GM18868 (cell line): ENCODE data around the gene CRISP1.
"Not testable (repeated sequence)": the region's sequence is repeated elsewhere in the genome, so short reads cannot be mapped to it uniquely, and the experiment has no call there.

Source experiments
- ATAC-seq: cut with Tn5 transposase; IDR thresholded peaks from one replicate; pipeline ENCODE4 v1.9.1; 2021; ENCODE audit warnings: mild to moderate bottlenecking, moderate library complexity; ENCODE audit not compliant: unreplicated experiment

Gene CRISP1

DNA sequence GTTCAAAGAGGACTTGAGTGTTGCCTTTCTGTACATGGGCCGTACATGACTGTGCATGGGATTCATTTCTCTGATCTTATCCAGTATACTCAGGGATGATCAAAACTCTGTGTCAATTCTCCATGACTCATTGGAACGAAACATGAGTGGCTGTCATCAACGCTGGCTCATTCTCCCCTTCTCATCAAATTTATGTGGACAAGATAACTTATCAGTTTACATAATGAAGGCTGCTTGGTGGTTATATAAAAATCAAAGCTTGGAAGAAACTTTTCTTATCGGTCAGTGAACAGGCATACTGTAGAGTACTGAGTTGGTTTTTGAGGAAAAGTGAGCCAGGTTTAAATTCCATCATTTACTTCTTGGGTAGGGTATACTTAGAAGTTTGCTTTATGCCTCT is 24.9 kb downstream of the CRISP1 start:
- no peak for ATAC-seq

DNA sequence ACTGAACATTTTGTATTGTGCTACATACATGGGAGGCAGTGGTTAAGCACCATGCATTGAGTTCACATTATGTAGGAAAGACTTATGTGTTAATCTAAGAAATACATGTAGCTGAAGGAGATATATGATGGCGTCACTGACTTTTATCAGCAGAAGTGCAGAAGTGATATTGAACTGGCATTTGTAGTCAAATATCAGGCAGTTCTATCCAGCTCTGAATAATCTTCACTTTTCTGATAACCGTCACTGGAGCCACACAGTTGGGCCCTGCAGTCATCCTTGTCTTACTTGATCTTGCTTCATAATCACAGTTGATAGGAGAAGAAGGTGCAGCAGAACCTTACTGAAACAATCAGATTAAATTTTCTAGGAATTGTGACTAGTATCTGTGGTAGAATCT is 26.4 kb downstream of the CRISP1 start:
- no peak for ATAC-seq

DNA sequence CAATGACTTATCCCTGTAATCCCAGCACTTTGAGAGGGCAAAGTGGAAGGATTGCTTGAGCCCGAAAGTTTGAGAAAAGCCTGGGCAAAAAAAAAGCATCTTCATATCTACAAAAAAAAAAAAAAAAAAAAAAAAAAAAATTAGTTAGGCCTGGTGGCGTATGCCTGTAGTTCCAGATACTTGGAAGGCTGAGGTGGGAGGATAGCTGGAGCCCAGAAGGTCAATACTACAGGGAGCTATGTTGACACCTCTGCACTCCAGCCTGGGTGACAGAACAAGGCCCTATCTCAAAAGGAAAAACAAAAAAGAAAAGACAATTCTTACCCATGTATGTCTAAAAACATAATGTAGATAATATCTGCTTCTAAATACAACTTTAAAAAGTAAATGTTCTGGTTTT is 27.2 kb downstream of the CRISP1 start:
- ATAC-seq: no peak

DNA sequence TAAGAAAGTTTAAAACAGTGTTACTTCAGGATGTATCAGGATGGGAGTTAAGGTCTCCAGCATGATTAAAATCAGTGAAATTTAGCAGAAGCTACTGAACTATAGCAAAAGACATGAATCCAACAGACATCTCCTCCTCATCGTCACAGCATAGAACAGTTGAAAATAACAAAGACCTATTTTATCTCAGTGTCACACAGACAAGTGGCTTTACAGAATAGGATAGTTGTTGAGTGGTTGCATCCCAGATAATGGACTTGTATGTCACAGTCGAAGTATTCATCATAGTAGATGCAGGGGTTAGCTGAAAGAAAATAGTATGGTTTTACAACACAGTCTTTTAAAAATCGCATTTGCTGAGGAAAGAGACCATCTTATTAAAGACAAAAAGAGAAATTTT is 31.2 kb downstream of the CRISP1 start:
- no peak for ATAC-seq

DNA sequence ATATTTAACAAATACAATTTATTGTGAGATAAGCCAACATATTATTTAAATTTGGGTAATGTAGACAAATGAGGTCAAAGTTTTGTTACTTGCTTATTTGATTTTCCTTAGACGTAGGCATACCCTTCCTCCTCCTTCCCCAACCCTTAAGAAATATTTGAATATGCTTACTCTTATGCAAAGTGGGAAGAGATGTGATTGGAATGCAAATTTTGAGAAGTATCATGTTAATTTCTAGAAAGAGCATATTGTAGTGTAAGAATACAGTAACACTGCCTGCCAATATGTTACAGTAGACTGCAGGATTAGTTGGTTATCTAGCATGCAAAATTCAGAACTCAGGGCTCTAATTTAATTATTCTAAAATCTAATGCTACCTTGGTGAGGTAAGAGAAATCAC is 32.9 kb downstream of the CRISP1 start:
- no peak for ATAC-seq

DNA sequence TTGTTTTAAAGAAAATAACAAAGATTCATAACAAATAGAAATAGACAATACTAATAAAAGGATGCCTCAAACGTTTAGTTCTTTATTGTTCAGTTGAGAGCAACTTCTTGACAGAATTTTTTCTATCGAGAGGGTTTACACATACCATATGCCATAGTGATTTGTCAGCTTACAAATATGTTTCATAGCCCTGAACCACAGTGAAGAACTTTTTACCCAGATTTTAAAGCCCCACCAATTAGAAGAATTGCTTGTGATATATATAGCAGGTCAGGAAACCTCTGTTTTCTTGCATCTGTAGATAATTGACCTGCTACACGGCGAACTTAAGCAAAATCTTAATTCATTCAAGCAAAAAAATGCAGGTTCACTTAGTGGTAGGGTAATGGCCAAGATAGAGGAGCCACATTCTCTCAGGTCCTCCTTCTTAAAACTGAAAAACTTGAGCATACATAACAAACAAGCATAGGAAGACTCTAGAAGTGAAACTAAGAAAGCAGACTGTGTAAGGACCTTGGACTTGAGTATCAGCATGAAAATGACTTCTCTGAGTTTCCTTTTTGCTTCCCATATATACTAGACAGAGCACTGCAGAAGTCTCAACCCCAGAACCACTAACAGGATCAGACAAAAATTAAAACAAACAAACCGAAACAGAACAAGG is 39.5 kb downstream of the CRISP1 start:
- ATAC-seq: peak; percentile 67

DNA sequence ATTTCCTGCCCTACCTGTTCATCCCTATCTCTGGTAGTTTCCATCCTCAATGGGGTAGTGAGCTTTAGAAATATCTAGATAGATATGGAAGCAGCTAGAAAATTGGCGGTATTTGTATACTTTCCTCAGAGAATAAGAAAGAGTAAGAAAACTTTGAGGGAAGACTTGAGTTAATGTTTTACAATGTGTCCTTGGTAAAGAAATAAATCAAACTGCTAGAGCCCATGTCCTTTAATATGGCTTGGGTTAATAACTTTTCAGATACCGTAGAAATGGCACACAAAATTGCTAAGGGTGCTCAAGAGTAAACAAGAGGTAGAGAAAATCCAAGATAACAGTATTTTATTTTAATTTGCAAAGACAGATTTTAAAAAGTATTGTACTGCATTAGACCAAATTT is 51.2 kb downstream of the CRISP1 start:
- no peak for ATAC-seq

DNA sequence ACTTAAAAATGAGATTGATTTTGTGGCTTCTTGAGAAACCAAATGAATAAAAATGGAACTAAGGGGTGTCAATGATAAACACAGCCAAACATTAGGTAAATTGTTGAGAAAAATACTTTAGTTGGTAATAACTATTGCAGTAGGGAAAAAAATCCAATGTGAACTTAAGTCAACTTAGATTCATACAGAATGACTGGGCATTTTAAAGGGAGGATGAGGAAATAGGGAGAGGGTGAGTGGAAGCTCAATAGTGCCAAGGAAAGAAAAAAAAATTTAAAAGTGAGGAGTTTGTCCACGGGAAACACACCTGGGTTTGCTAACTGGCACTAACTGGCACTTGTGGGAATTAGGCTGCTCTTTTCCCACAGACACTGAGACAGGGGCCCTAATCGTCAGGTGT is 53.1 kb downstream of the CRISP1 start:
- ATAC-seq: no peak

DNA sequence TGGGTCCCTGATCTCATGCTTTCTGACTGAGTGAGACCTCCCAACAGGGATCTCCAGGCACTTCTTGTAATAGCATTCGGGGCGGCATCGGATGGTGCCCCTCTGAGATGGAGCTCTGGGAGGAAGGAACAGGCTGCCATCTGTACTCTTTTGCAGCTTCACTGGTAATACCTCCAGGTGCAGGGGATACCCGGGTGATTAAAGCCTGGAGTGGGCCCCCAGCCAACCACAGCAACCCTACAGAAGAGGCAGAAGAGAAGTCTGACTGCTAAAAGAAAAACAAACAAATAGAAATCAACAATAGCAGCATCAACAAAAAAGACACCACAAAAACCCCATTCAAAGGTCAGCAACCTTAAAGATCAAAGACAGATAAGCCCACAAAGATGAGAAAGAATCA is 60.2 kb downstream of the CRISP1 start:
- ATAC-seq: no peak

DNA sequence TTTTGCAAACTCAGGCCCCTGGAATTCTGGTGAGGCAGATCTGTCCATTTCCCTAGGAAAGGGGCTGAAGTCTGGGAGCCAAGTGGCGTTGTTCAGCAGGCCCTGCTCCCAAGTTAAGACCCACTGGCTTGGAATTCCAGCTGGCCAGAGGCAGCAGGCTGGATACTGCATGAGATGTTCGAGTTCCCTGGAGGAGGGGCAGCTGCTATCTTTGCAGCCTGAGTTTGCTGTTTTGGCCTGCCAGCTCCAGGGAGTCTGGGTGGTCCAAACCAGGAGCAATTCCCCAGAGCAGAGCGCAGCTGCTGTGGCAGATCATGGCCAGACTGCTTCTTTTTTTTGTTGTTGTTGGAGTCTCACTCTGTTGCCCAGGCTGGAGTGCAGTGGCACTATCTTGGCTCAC is 61.1 kb downstream of the CRISP1 start:
- no peak for ATAC-seq

DNA sequence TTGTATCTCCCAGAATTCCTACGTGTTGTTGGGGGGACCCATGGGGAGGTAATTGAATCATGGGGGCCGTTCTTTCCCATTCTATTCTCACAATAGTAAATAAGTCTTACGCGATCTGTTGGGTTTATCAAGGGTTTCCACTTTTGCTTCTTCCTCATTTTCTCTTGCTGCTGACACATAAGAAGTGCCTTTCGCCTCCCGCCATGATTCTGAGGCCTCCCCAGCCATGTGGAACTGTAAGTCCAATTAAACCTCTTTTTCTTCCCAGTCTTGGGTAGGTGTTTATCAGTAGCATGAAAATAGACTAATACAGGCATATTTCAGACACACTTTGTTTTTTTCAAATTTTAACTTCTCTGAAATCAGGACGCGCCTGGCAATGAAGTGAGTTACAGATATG is 64.8 kb downstream of the CRISP1 start:
- no peak for ATAC-seq

DNA sequence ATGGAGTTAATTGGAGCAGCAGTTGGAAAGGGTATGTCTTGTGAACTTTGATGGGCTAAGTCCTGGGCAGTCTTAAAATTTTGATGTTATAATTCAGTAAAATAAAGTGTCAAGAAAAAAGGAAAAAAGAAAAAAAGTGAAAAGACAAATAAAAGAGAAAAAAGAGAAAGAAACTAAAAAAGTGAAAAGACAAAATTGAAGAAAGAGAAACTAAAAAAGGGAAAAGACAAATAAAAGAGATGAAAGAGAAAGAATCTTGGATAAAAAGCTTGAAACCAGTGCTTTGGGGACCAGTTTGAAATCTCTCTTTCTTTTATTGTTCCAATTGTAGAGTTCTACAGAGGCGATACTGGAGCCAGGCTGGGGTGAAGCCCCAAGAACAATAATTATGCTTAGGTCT is 67.2 kb downstream of the CRISP1 start:
- no peak for ATAC-seq

DNA sequence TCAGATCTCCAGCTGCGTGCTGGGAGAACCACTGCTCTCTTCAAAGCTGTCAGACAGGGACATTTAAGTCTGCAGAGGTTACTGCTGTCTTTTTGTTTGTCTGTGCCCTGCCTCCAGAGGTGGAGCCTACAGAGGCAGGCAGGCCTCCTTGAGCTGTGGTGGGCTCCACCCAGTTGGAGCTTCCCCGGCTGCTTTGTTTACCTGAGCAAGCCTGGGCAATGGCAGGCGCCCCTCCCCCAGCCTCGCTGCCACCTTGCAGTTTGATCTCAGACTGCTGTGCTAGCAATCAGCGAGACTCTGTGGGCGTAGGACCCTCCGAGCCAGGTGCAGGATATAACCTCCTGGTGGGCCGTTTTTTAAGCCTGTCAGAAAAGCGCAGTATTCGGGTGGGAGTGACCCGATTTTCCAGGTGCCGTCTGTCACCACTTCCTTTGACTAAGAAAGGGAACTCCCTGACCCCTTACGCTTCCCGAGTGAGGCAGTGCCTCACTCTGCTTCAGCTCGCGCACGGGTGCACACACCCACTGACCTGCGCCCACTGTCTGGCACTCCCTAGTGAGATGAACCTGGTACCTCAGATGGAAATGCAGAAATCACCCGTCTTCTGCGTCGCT is 69.4 kb downstream of the CRISP1 start:
- not testable (repeated sequence) for ATAC-seq

DNA sequence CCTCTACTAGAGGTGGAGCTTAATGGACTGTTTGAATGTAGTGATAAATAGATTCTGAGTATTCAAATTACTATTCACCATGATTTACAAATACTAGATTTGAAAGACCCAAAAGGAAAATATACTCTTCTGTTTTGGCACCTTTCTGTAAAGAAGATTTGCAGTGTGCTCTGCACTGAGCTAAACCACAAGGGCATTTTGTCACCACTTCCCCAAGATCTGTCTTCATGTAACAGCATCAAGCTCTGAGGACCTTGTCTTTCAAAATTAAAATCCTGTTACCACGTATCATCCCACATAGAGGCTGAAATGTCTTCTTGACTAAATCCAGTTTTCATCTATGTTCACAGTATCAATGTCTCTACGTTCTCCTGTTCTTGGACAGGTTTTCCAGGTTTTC is 76.0 kb downstream of the CRISP1 start:
- ATAC-seq: no peak

DNA sequence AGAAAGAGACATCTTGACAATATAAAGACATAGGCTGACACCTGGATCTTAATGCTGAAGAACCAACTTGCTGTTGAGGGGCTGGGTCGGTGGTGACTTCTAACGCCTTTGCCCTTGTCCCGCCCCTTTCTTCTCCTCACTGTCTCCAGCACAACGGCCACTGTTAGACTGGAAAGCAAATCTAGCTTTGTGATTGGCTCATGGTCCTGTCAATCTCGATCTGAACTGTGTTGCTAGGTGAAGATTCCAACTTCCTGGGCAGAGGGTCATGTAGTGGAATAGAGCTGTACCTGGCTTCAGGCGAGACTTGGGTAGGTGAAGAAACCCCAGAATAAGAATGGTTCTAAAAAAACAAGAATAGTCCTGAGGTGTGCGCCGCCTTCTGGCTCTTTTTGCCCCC is 79.2 kb downstream of the CRISP1 start, which contains the start of gene PGK2:
Gene PGK2 (minus strand): TSS at position 110 of the 400 bp plus-strand sequence. CDS start 98 bp downstream, at position 12.
- ATAC-seq: no peak

DNA sequence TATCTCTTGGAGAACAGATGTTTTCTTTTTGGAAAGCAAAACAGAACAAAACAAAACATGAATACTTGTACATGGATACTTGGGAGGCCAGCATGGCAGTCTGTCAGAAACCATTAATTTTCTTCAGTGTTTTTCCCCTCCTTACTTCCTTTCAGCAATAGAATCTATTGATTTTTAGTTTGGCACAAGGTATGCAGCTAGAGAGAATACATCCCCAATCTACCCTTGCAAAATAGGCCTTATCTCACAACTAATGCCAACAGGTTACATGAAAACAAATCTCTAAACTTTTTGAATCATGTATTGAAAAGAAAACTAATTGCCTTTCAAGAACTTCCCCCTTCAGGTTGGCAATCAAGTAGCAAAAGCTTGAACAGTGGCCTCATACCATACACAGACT is 82.1 kb downstream of the CRISP1 start:
- ATAC-seq: no peak
